HL-60 (cell line): ENCODE results near the gene MFAP3.

Source experiments
- DNase-seq, 2 experiments: peaks; one replicate each; pipeline ENCODE4 v3.0.0-alpha.2; 2010 to 2020; ENCODE audit warnings: low read depth in 1 of 2, low spot score in 1 of 2
- H3K27ac ChIP-seq: fragments of 250-450 bp; sonication (Bioruptor Pico); replicated peaks from 2 replicates; pipeline ENCODE4 v1.5.1; 2020; ENCODE audit warnings: mild to moderate bottlenecking, moderate library complexity
- H3K27me3 ChIP-seq: fragments of 250-450 bp; sonication (Bioruptor Pico); 2 replicates; pipeline ENCODE4 v1.5.1; 2021; ENCODE audit warnings: mild to moderate bottlenecking, moderate library complexity; ENCODE audit not compliant: insufficient read depth, poor library complexity, severe bottlenecking
- H3K4me3 ChIP-seq: replicated peaks from 2 replicates; pipeline ENCODE4 v1.5.1; 2011; ENCODE audit warnings: mild to moderate bottlenecking, control low read depth, low read length; ENCODE audit not compliant: insufficient read depth
- GABPA ChIP-seq: IDR thresholded peaks from 2 replicates; pipeline ENCODE4 v1.6.1; 2012; ENCODE audit warnings: low read depth
- POLR2AphosphoS5 ChIP-seq: IDR thresholded peaks from 2 replicates; pipeline ENCODE4 v1.6.1; 2012; ENCODE audit warnings: low read depth
- SPI1 ChIP-seq: IDR thresholded peaks from 2 replicates; pipeline ENCODE4 v1.6.1; 2012; ENCODE audit warnings: low read depth, mild to moderate bottlenecking, borderline replicate concordance
- TF ChIP-seq, protein P1 (sequence below): IDR thresholded peaks from 2 replicates; pipeline ENCODE4 v1.6.1; 2012; ENCODE audit warnings: low read depth; ENCODE audit not compliant: insufficient replicate concordance
- TF ChIP-seq, protein P2 (sequence below): IDR thresholded peaks from one replicate; pipeline ENCODE4 v1.5.1; 2011; ENCODE audit warnings: low read length, control low read depth, inconsistent platforms; ENCODE audit not compliant: insufficient read depth

MFAP3 gene

DNA sequence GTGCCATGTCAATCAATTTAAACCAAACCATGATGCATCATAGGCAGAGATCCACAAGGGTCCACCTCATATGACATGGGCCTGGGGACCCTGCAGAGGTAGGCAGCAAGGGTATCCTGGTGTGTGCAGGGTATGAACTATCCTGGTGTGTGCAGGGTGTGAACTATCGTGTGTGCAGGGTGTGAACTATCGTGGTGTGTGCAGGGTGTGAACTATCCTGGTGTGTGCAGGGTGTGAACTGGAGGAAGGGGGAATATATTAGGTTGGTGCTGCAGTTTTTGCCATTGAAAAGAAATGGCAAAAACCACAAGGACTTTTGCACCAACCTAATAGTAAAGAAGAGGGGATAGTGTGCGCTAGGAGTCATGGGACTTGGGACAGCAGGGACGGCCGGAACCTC, 50.0 kb downstream of the MFAP3 start:
- DNase-seq, result no peak
- H3K27ac ChIP-seq, result no peak overlapping the region
- TF ChIP-seq POLR2AphosphoS5 (no peak), GABPA (no peak), SPI1 (no peak)
- TF ChIP-seq, protein P1, sequence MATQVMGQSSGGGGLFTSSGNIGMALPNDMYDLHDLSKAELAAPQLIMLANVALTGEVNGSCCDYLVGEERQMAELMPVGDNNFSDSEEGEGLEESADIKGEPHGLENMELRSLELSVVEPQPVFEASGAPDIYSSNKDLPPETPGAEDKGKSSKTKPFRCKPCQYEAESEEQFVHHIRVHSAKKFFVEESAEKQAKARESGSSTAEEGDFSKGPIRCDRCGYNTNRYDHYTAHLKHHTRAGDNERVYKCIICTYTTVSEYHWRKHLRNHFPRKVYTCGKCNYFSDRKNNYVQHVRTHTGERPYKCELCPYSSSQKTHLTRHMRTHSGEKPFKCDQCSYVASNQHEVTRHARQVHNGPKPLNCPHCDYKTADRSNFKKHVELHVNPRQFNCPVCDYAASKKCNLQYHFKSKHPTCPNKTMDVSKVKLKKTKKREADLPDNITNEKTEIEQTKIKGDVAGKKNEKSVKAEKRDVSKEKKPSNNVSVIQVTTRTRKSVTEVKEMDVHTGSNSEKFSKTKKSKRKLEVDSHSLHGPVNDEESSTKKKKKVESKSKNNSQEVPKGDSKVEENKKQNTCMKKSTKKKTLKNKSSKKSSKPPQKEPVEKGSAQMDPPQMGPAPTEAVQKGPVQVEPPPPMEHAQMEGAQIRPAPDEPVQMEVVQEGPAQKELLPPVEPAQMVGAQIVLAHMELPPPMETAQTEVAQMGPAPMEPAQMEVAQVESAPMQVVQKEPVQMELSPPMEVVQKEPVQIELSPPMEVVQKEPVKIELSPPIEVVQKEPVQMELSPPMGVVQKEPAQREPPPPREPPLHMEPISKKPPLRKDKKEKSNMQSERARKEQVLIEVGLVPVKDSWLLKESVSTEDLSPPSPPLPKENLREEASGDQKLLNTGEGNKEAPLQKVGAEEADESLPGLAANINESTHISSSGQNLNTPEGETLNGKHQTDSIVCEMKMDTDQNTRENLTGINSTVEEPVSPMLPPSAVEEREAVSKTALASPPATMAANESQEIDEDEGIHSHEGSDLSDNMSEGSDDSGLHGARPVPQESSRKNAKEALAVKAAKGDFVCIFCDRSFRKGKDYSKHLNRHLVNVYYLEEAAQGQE, result no peak
- TF ChIP-seq, protein P2, sequence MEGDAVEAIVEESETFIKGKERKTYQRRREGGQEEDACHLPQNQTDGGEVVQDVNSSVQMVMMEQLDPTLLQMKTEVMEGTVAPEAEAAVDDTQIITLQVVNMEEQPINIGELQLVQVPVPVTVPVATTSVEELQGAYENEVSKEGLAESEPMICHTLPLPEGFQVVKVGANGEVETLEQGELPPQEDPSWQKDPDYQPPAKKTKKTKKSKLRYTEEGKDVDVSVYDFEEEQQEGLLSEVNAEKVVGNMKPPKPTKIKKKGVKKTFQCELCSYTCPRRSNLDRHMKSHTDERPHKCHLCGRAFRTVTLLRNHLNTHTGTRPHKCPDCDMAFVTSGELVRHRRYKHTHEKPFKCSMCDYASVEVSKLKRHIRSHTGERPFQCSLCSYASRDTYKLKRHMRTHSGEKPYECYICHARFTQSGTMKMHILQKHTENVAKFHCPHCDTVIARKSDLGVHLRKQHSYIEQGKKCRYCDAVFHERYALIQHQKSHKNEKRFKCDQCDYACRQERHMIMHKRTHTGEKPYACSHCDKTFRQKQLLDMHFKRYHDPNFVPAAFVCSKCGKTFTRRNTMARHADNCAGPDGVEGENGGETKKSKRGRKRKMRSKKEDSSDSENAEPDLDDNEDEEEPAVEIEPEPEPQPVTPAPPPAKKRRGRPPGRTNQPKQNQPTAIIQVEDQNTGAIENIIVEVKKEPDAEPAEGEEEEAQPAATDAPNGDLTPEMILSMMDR, result no peak
- H3K27me3 ChIP-seq, result peaks cover 3% of the 10 kb centered on the region
- no peak overlapping the region for H3K4me3 ChIP-seq

DNA sequence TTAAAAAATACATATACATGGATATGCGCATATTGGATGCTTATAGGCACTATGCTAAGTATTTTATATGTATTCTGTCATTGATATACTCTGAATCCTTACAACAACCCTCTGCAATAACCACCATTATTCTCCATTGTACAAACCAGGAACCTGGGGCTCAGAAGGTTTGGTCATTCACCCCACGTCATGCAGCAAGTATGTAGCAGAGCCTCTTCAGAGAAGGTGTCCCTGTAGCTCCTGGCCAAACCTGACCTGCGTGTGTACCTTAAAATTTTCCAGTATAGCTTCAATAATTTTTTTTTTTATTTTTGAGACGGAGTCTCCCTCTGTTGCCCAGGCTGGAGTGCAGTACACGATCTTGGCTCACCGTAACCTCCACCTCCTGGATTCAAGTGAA, 51.9 kb downstream of the MFAP3 start:
- no peak for DNase-seq
- Histone ChIP-seq H3K27me3 (peaks cover 3% of the 10 kb centered on the region), H3K4me3 (no peak overlapping the region), H3K27ac (no peak overlapping the region)
- TF ChIP-seq GABPA (no peak), POLR2AphosphoS5 (no peak), SPI1 (no peak)
- TF ChIP-seq, protein P1, result no peak
- TF ChIP-seq, protein P2, result no peak

DNA sequence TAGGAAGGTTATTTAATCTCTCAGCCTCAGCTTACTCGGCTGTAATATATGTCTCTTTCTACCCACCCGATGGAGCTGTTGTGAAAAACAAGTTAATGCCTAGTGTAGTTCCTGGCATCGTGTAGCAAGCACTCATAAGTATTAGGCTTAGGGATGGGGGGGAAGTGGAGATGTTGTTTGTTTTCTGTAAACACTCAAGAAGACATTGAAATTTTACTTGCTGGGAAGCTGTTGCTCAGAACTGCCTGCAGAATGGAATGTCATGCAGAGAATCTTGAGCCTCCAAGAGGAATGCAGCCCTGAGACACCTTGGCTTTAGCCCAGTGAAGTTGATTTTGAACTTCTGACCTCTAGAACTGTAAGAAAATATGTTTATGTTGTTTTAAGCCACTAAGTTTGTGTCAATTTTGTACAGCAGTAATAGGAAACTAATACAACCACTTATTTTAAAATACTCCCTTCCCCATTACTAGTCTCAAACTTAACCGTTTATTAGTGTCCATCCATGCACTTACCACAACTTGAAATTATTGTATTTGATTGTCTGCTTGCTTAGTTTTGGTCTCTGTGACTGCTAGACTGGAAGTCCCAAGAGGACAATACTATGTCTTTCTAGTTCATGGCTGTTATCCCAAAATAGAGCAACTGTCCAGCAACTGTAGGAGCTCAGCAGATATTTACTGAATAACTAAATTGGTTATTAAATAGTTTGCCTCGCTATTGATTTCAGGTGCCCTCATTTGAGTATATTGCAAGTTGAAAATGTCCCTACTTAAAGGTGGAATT, 53.8 kb downstream of the MFAP3 start:
- no peak for DNase-seq
- no peak overlapping the region for H3K4me3 ChIP-seq
- TF ChIP-seq, protein P1, result no peak
- TF ChIP-seq GABPA (no peak), POLR2AphosphoS5 (no peak), SPI1 (no peak)
- TF ChIP-seq, protein P2, result no peak
- H3K27ac ChIP-seq, result no peak overlapping the region
- H3K27me3 ChIP-seq, result peaks cover 3% of the 10 kb centered on the region
